Cardiac fibroblast (primary cell): Measurements from ENCODE around the gene NECAB3.

Experiments
- DNase-seq, 2 donors: peaks; one replicate each; pipeline versions ENCODE4 v3.0.0 to v3.0.0-alpha.2; 2010; ENCODE audit warnings: low read depth in 2 of 2
- H3K4me3 ChIP-seq, 2 donors: replicated peaks in 1 of 2; 1 replicate in 1 of 2; 2 replicates in 1 of 2; pipeline ENCODE4 v1.5.1; 2011; ENCODE audit warnings: low read depth in 2 of 2, low read length in 2 of 2, mild to moderate bottlenecking in 2 of 2, moderate library complexity in 1 of 2
- CTCF ChIP-seq: IDR thresholded peaks from one replicate; pipeline ENCODE4 v1.5.1; 2011; ENCODE audit warnings: low read depth, mild to moderate bottlenecking, low read length, inconsistent platforms

NECAB3 gene

GRCh38 chr20:33667676-33668465, 6.4 kb downstream of the NECAB3 start:
- H3K4me3 ChIP-seq: peak overlapping the region; percentile 33 to 57
- TF ChIP-seq CTCF: peak; percentile 83

GRCh38 chr20:33667245-33667675, 7.0 kb downstream of the NECAB3 start:
- TF ChIP-seq CTCF: no peak
- no peak for DNase-seq
- H3K4me3 ChIP-seq: peak overlapping the region; percentile 38 to 57

More at GRCh38 chr20:33667676-33668465, 6.4 kb downstream of the NECAB3 start:
- peak; percentile 78 to 82 for DNase-seq

GRCh38 chr20:33666293-33667244, 7.7 kb downstream of the NECAB3 start, which contains the start of gene ACTL10:
ACTL10 (plus strand) TSS chr20:33666943; CDS start chr20:33667498, 555 bp downstream.
- H3K4me3 ChIP-seq: peak within 1 kb of the TSS; percentile 38 to 57
- peak; percentile 53 for TF ChIP-seq CTCF

GRCh38 chr20:33664762-33665144, 9.5 kb downstream of the NECAB3 start:
- H3K4me3 ChIP-seq: no peak overlapping the region
- no peak for DNase-seq
- no peak for TF ChIP-seq CTCF

More at GRCh38 chr20:33666293-33667244, 7.7 kb downstream of the NECAB3 start, which contains the start of gene ACTL10:
- peak; percentile 99 for DNase-seq

- no peak for DNase-seq
- TF ChIP-seq CTCF: no peak
- H3K4me3 ChIP-seq: peak overlapping the region; percentile 64 to 79
Measured at GRCh38 chr20:33664085-33664761, 10.0 kb downstream of the NECAB3 start.
